ENCODE data around the gene FAM3B. TPM values are rescaled to one million over a fixed set of nuclear protein-coding genes. Genes with fewer than 3 reads are reported as not detected.
"Not testable (repeated sequence)": the region's sequence is repeated elsewhere in the genome, so short reads cannot be mapped to it uniquely, and the experiment has no call there.

The FAM3B gene
- total and polyA plus RNA-seq, 4 experiments from 2014 or later, result not detected

GRCh38 chr21:41304068-41304720 lies 12.4 kb upstream of the FAM3B start:
- no peaks in the 10 kb centered on the region for H3K27me3 ChIP-seq (ENCODE audit: insufficient read depth, low read length)
- intact Hi-C loops (cut with micrococcal nuclease), result no loop called here
- ChIA-PET CTCF (ENCODE audit: partially characterized antibody) (no interaction called here), POLR2A (ENCODE audit: partially characterized antibody) (no interaction called here)
- H3K4me3 ChIP-seq (ENCODE audit: low read length in 2 of 2), result no peak overlapping the region
- H3K36me3 ChIP-seq (ENCODE audit: insufficient read depth, low read length), result no peaks in the 10 kb centered on the region
- Mint-ChIP-seq H3K27ac (no peak overlapping the region), H3K4me3 (no peak overlapping the region), H3K4me1 (peaks cover 0 to 2% (median 0%) of the 10 kb centered on the region in 4 donors), H3K9me3 (peaks cover 0 to 3% (median 0%) of the 10 kb centered on the region in 8 donors), H3K36me3 (no peaks in the 10 kb centered on the region), H3K27me3 (peaks cover 3 to 8% of the 10 kb centered on the region in 2 donors)
- H3K27ac ChIP-seq (ENCODE audit: low read depth, low read length), result no peak overlapping the region
- no peaks in the 10 kb centered on the region for H3K4me1 ChIP-seq (ENCODE audit: insufficient read depth, low read length)
- DNase-seq, result no peak
- H3K9me3 ChIP-seq (ENCODE audit: control insufficient read depth in 1 of 2, low read length in 2 of 2), result no peaks in the 10 kb centered on the region

- Histone ChIP-seq H3K4me3 (ENCODE audit: low read length in 2 of 2) (no peak overlapping the region), H3K9me3 (ENCODE audit: control insufficient read depth in 1 of 2, low read length in 2 of 2) (no peaks in the 10 kb centered on the region), H3K27ac (ENCODE audit: low read depth, low read length) (no peak overlapping the region), H3K36me3 (ENCODE audit: insufficient read depth, low read length) (no peaks in the 10 kb centered on the region), H3K27me3 (ENCODE audit: insufficient read depth, low read length) (no peaks in the 10 kb centered on the region), H3K4me1 (ENCODE audit: insufficient read depth, low read length) (no peaks in the 10 kb centered on the region)
- H3K4me1 Mint-ChIP-seq, result peaks cover 0 to 2% (median 0%) of the 10 kb centered on the region in 4 donors
- intact Hi-C loops (cut with micrococcal nuclease), result no loop called here
- no peak overlapping the region for H3K27ac Mint-ChIP-seq
- no peaks in the 10 kb centered on the region for H3K36me3 Mint-ChIP-seq
- ChIA-PET POLR2A (ENCODE audit: partially characterized antibody) (no interaction called here), CTCF (ENCODE audit: partially characterized antibody) (interaction anchor here (1.3 kb wide), 1 partner anchor 24 kb away, joined by 5 read pairs; no protein-coding TSS in a partner anchor)
- DNase-seq, result no peak
- no peak overlapping the region for H3K4me3 Mint-ChIP-seq
- peaks cover 0 to 3% (median 0%) of the 10 kb centered on the region in 8 donors for H3K9me3 Mint-ChIP-seq
- peaks cover 7 to 12% of the 10 kb centered on the region in 2 donors for H3K27me3 Mint-ChIP-seq
These were observed 9.4 kb upstream of the FAM3B start for GRCh38 chr21:41307219-41307618.

GRCh38 chr21:41313285-41314164 lies 3.1 kb upstream of the FAM3B start:
- H3K9me3 ChIP-seq (ENCODE audit: control insufficient read depth in 1 of 2, low read length in 2 of 2); intact Hi-C loops (cut with micrococcal nuclease); H3K4me3 ChIP-seq (ENCODE audit: low read length in 2 of 2); H3K4me1 Mint-ChIP-seq; POLR2A ChIA-PET (ENCODE audit: partially characterized antibody); DNase-seq; H3K4me3 Mint-ChIP-seq; H3K36me3 ChIP-seq (ENCODE audit: insufficient read depth, low read length); CTCF ChIA-PET (ENCODE audit: partially characterized antibody); H3K36me3 Mint-ChIP-seq; H3K27ac ChIP-seq (ENCODE audit: low read depth, low read length); H3K4me1 ChIP-seq (ENCODE audit: insufficient read depth, low read length); H3K9me3 Mint-ChIP-seq; H3K27ac Mint-ChIP-seq: not testable (repeated sequence)
- H3K27me3 ChIP-seq (ENCODE audit: insufficient read depth, low read length), result peaks cover 16% of the 10 kb centered on the region
- H3K27me3 Mint-ChIP-seq, result peaks cover 36 to 44% of the 10 kb centered on the region in 2 donors

GRCh38 chr21:41315726-41316125 lies 875 bp upstream of the FAM3B start:
- peaks cover 0 to 4% (median under 1%) of the 10 kb centered on the region in 4 donors for H3K4me1 Mint-ChIP-seq
- peaks cover 28 to 47% of the 10 kb centered on the region in 2 donors for H3K27me3 Mint-ChIP-seq
- POLR2A ChIA-PET (ENCODE audit: partially characterized antibody), result no interaction called here
- no peaks in the 10 kb centered on the region for H3K36me3 ChIP-seq (ENCODE audit: insufficient read depth, low read length)
- H3K9me3 ChIP-seq (ENCODE audit: control insufficient read depth in 1 of 2, low read length in 2 of 2), result no peaks in the 10 kb centered on the region
- DNase-seq, result no peak
- no peak overlapping the region for H3K4me3 Mint-ChIP-seq
- H3K27ac ChIP-seq (ENCODE audit: low read depth, low read length), result no peak overlapping the region
- no peak overlapping the region for H3K27ac Mint-ChIP-seq
- intact Hi-C loops (cut with micrococcal nuclease), result no loop called here
- H3K4me1 ChIP-seq (ENCODE audit: insufficient read depth, low read length), result peaks cover 4% of the 10 kb centered on the region
- H3K9me3 Mint-ChIP-seq, result no peaks in the 10 kb centered on the region
- H3K27me3 ChIP-seq (ENCODE audit: insufficient read depth, low read length), result peaks cover 19% of the 10 kb centered on the region
- CTCF ChIA-PET (ENCODE audit: partially characterized antibody), result no interaction called here
- no peak overlapping the region for H3K4me3 ChIP-seq (ENCODE audit: low read length in 2 of 2)
- H3K36me3 Mint-ChIP-seq, result no peaks in the 10 kb centered on the region

- H3K36me3 ChIP-seq (ENCODE audit: insufficient read depth, low read length), result no peaks in the 10 kb centered on the region
- no peaks in the 10 kb centered on the region for H3K9me3 ChIP-seq (ENCODE audit: control insufficient read depth in 1 of 2, low read length in 2 of 2)
- DNase-seq, result no peak
- H3K27me3 ChIP-seq (ENCODE audit: insufficient read depth, low read length), result peaks cover 19% of the 10 kb centered on the region
- H3K27ac ChIP-seq (ENCODE audit: low read depth, low read length), result no peak overlapping the region
- ChIA-PET CTCF (ENCODE audit: partially characterized antibody) (interaction anchor here (1.3 kb wide), 1 partner anchor 34 kb away, joined by 4 read pairs; no protein-coding TSS in a partner anchor), POLR2A (ENCODE audit: partially characterized antibody) (no interaction called here)
- H3K4me1 ChIP-seq (ENCODE audit: insufficient read depth, low read length), result peaks cover 4% of the 10 kb centered on the region
- H3K4me3 ChIP-seq (ENCODE audit: low read length in 2 of 2), result no peak overlapping the region
- intact Hi-C loops (cut with micrococcal nuclease), result no loop called here
- Mint-ChIP-seq H3K27me3 (peaks cover 30 to 52% of the 10 kb centered on the region in 2 donors), H3K36me3 (no peaks in the 10 kb centered on the region), H3K4me1 (peaks cover 2 to 4% (median 4%) of the 10 kb centered on the region in 4 donors), H3K27ac (no peak overlapping the region), H3K9me3 (no peaks in the 10 kb centered on the region), H3K4me3 (peak overlapping the region in 2 of 8 donors; percentile 2 to 59)
These were observed 427 bp downstream of the FAM3B start for GRCh38 chr21:41317063-41317392.

GRCh38 chr21:41317458-41317857 lies 857 bp downstream of the FAM3B start:
- Mint-ChIP-seq H3K27ac (no peak overlapping the region), H3K4me1 (peaks cover 2 to 4% (median 4%) of the 10 kb centered on the region in 4 donors), H3K9me3 (no peaks in the 10 kb centered on the region), H3K27me3 (peaks cover 30 to 52% of the 10 kb centered on the region in 2 donors), H3K4me3 (peak overlapping the region in 4 of 8 donors; percentile 2 to 61 (median 40)), H3K36me3 (no peaks in the 10 kb centered on the region)
- Histone ChIP-seq H3K36me3 (ENCODE audit: insufficient read depth, low read length) (no peaks in the 10 kb centered on the region), H3K27me3 (ENCODE audit: insufficient read depth, low read length) (peaks cover 19% of the 10 kb centered on the region), H3K4me3 (ENCODE audit: low read length in 2 of 2) (no peak overlapping the region), H3K27ac (ENCODE audit: low read depth, low read length) (no peak overlapping the region), H3K4me1 (ENCODE audit: insufficient read depth, low read length) (peaks cover 4% of the 10 kb centered on the region), H3K9me3 (ENCODE audit: control insufficient read depth in 1 of 2, low read length in 2 of 2) (no peaks in the 10 kb centered on the region)
- ChIA-PET CTCF (ENCODE audit: partially characterized antibody) (interaction anchor here (1.3 kb wide), 1 partner anchor 34 kb away, joined by 4 read pairs; no protein-coding TSS in a partner anchor), POLR2A (ENCODE audit: partially characterized antibody) (no interaction called here)
- intact Hi-C loops (cut with micrococcal nuclease), result no loop called here
- DNase-seq, result no peak

- H3K9me3 ChIP-seq (ENCODE audit: control insufficient read depth in 1 of 2, low read length in 2 of 2), result no peaks in the 10 kb centered on the region
- DNase-seq, result no peak
- Mint-ChIP-seq H3K27me3 (peaks cover 30 to 48% of the 10 kb centered on the region in 2 donors), H3K4me1 (peaks cover 2 to 4% (median 4%) of the 10 kb centered on the region in 4 donors), H3K36me3 (no peaks in the 10 kb centered on the region), H3K27ac (no peak overlapping the region), H3K4me3 (no peak overlapping the region), H3K9me3 (no peaks in the 10 kb centered on the region)
- peaks cover 19% of the 10 kb centered on the region for H3K27me3 ChIP-seq (ENCODE audit: insufficient read depth, low read length)
- no peak overlapping the region for H3K4me3 ChIP-seq (ENCODE audit: low read length in 2 of 2)
- peaks cover 4% of the 10 kb centered on the region for H3K4me1 ChIP-seq (ENCODE audit: insufficient read depth, low read length)
- intact Hi-C loops (cut with micrococcal nuclease), result no loop called here
- H3K27ac ChIP-seq (ENCODE audit: low read depth, low read length), result no peak overlapping the region
- ChIA-PET CTCF (ENCODE audit: partially characterized antibody) (interaction anchor here (1.7 kb wide), 1 partner anchor 34 kb away, joined by 5 read pairs; no protein-coding TSS in a partner anchor), POLR2A (ENCODE audit: partially characterized antibody) (no interaction called here)
- H3K36me3 ChIP-seq (ENCODE audit: insufficient read depth, low read length), result no peaks in the 10 kb centered on the region
These were observed 1.6 kb downstream of the FAM3B start for GRCh38 chr21:41318218-41318617.

All from CD4-positive, alpha-beta memory T cell (primary cell).